Placental epithelial cell (primary cell): ENCODE results near the gene LPAR2. TPM values are rescaled to one million over a fixed set of nuclear protein-coding genes. Genes with fewer than 3 reads are reported as not detected.

ENCODE experiments used
- total RNA-seq: library from RNA; depleted of rRNA; stranded (reverse); fragments of >200 nt; gene quantifications from 2 replicates; pipeline ENCODE4 v1.2.3, GENCODE V29; 2012

The LPAR2 gene
- total RNA-seq = 21.4 and 23.2 TPM in 2 replicates

GRCh38 chr19:19627621-19628500, at the start of gene LPAR2:
TSS of gene LPAR2 (minus strand) at chr19:19628220. CDS start at chr19:19627275, 945 bp downstream.

GRCh38 chr19:19668230-19669012, 40.4 kb upstream of the LPAR2 start, which contains the start of gene ZNF101:
TSS of gene ZNF101 (plus strand) at chr19:19668839. CDS start at chr19:19668964, 125 bp downstream.

GRCh38 chr19:19663256-19664120, 35.5 kb upstream of the LPAR2 start, which contains the start of gene ATP13A1:
TSS of gene ATP13A1 (minus strand) at chr19:19663676. CDS start at chr19:19663666, 10 bp downstream.

GRCh38 chr19:19643158-19644053, 15.4 kb upstream of the LPAR2 start, which contains the start of gene GMIP:
TSS of gene GMIP (minus strand) at chr19:19643657. CDS start at chr19:19643529, 128 bp downstream.

GRCh38 chr19:19618219-19619051, 9.6 kb downstream of the LPAR2 start, which contains the start of gene PBX4:
TSS of gene PBX4 (minus strand) at chr19:19618687. CDS start at chr19:19618629, 58 bp downstream.

Other genes with a start within 250 kb of the LPAR2 start
- 55.0 and 69.0 TPM in 2 replicates for gene GATAD2A, start 222.5 kb downstream of the LPAR2 start, total RNA-seq
- 1.1 and 3.1 TPM in 2 replicates for gene TSSK6, start 112.7 kb downstream of the LPAR2 start, total RNA-seq
- 91.1 and 168 TPM in 2 replicates for gene NDUFA13, start 112.0 kb downstream of the LPAR2 start, total RNA-seq
- gene YJEFN3, start 99.3 kb downstream of the LPAR2 start, total RNA-seq = 0.39 and 0.76 TPM in 2 replicates
- 0.33 and 1.2 TPM in 2 replicates for gene CILP2, start 90.0 kb downstream of the LPAR2 start, total RNA-seq
- 2.0 and 5.5 TPM in 2 replicates for gene PBX4, start 9.5 kb downstream of the LPAR2 start, total RNA-seq
- gene GMIP, start 15.4 kb upstream of the LPAR2 start, total RNA-seq = 9.0 and 10.5 TPM in 2 replicates
- gene ATP13A1, start 35.5 kb upstream of the LPAR2 start, total RNA-seq = 42.4 and 106 TPM in 2 replicates
- 4.7 and 4.8 TPM in 2 replicates for gene ZNF101, start 40.6 kb upstream of the LPAR2 start, total RNA-seq
- gene ZNF14, start 104.9 kb upstream of the LPAR2 start, total RNA-seq = 3.7 and 6.3 TPM in 2 replicates
- gene ZNF506, start 193.5 kb upstream of the LPAR2 start, total RNA-seq = 22.4 and 23.3 TPM in 2 replicates
- 5.9 and 9.8 TPM in 2 replicates for gene ZNF253, start 237.7 kb upstream of the LPAR2 start, total RNA-seq